Left lobe of liver (tissue), 2 donors: ENCODE results near the gene FADS2. TPM values are rescaled to one million over a fixed set of nuclear protein-coding genes. Genes with fewer than 3 reads are reported as not detected.
A peak's percentile ranks its signal among the peaks of the same experiment; 100 is the strongest.

Experiments used
- ATAC-seq: fragments of 200-7000 bp; cut with Tn5 transposase; one replicate; pipeline ENCODE4 v1.9.1; 2020; ENCODE audit warnings: mild to moderate bottlenecking, moderate library complexity
- DNase-seq: peaks from one replicate; pipeline ENCODE4 v3.0.0-alpha.2; 2020; ENCODE audit warnings: low spot score
- total RNA-seq: library from RNA; stranded (reverse); gene quantifications from one replicate; pipeline ENCODE4 v1.2.1, GENCODE V29; 2021
- donor health status: DM: no; HTN: no; CAD: no; lungs with moderate emphysema.
- donor health status: DM: no; HTN: yes; CAD: no.

The FADS2 gene
- total RNA-seq, 1 donor from 2014 or later: 113 TPM

DNA sequence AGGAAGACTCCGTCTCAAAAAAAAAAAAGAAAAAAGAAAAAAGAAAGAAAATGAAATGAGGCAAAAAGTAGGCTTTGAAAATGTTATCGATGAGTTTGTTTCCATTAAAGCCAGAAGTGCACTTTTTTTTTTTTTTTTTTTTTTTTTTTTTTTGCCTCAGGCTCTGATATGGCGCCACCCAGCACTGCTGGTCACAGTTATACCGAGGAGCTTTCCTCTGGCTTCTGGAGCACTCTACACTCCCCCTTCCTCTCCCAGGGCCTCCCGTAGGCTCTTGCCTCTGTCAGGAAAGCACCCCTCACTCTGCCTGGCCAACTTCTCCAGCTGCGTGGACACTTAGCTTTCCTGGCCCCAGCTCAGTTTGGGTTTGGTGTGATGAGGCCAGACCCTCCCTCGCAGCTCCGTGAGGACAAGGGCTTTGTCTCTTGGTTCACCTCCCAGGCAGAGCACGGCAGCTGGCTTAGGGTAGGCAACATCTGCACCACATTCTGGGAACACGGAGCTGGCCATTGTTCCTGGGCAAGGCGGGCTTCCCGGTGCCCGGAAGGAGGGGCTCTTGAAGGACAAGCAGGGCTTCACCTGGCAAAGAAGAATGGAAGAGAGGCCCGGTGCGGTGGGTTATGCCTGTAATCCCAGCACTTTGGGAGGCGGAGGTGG is 16.9 kb downstream of the FADS2 start:
- DNase-seq (no peak), ATAC-seq (no peak)

- ATAC-seq (peak; percentile 78), DNase-seq (no peak)
These were observed 18.4 kb downstream of the FADS2 start for GRCh38 chr11:61846362-61847020.

DNA sequence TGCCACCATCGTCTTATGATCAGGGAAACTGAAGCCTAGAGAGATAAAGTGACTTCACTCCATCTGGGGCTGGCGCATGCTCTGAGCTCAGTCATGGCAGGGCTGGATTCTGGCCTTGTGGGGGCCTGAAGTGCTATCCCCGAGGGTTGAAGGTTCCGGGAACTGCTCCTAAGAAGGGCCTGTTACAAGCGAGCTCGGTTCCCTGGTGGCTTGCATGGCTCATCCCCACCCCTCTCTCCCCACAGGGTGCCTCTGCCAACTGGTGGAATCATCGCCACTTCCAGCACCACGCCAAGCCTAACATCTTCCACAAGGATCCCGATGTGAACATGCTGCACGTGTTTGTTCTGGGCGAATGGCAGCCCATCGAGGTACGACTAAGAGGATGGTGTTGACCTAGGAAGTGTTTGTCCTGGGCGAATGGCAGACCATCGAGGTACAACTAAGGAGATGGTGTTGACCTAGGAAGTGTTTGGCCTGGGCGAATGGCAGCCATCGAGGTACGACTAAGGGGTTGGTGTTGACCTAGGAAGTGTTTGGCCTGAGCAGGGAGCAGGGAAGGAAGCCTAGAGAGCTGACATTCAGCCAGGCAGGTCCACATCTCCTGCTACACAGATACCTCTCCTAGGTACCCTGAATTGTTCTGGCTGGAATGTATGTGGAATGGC is 19.9 kb downstream of the FADS2 start:
- ATAC-seq: no peak
- DNase-seq: no peak

GRCh38 chr11:61848631-61849030 is 20.5 kb downstream of the FADS2 start:
- no peak for ATAC-seq
- DNase-seq: no peak

GRCh38 chr11:61850687-61851086 is 22.6 kb downstream of the FADS2 start:
- DNase-seq: no peak
- peak; percentile 14 for ATAC-seq

DNA sequence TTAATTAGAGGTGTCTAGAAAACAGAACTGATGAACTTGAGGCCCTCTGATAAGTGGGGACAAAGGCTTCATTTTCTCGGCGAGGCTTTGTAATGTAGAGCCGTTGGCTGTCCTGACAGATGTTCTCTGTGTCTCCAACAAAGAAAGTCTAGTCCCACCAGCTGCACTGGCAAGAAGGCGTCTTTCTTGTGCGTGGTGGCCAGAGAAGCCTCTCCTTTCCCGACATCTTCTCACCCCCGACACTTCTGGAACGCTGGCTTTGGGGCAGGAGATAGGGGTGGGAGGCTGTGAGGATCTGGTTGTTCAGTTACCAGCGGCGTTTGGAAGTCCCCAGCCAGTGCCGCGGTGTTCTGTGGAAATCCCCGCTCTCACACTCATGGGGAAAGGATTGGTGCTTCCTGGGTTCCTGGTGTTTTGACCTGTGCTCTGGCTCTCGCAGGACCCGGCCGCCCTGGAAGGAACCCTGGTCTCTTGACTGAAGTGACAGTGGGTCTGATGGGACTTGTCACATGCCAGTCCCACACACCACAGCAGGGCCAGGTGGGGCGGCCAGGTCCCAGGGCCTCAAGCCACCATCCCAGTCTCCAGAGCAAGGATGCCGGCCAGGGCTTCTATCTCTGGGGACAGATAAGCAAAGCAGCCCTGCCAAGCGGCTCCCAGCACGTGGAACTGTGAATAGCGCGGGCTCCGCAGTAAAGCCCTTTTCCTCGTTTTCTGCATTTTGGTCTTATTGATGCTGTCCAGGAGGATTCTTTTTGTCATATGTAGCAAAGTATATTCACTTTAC is 23.2 kb downstream of the FADS2 start:
- DNase-seq (no peak), ATAC-seq (no peak)

DNA sequence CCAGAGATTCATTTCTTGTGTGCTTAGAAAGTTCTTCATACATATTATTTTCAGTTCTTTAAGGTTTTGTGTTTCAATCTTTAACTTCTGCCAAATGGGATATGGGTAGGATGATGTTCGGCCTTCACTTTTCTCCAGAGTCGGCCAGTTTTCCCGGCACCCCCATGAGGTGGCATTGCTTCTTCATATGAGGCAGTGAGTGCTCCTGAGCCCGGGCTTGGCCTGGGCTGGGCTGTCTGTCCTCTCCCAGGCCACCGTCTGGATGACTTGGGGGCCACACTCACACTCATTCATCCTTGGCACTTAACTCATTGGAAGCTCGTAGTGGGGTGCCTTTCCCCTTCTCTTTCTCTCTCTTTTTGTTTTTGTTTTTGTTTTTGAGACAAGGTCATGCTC is 23.8 kb downstream of the FADS2 start:
- ATAC-seq: no peak
- no peak for DNase-seq

DNA sequence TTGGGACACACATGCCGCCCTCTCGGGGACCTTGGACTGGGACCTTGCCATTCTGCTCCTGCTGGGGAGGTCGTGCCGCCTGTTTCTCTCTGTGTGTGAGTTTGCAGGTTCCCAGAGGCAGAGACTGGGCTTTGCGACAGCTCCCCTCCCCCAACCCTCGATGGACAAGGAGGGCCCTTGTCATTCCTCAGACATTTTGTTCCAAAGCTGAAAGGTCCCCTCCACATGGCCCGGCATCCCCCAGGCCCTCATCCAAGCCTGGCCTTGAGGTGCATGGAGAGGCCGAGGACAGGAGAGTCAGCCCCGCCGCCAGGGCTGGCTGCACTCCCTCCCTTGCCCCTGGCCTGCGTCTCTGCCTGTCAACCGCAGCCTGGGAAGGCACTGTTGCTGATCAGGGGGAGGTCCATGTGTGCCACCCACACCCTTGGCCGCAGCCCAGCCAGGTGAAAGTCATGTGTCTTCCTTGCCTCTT is 25.6 kb downstream of the FADS2 start:
- ATAC-seq (no peak), DNase-seq (no peak)

GRCh38 chr11:61854206-61854895 is 26.3 kb downstream of the FADS2 start:
- no peak for DNase-seq
- no peak for ATAC-seq

DNA sequence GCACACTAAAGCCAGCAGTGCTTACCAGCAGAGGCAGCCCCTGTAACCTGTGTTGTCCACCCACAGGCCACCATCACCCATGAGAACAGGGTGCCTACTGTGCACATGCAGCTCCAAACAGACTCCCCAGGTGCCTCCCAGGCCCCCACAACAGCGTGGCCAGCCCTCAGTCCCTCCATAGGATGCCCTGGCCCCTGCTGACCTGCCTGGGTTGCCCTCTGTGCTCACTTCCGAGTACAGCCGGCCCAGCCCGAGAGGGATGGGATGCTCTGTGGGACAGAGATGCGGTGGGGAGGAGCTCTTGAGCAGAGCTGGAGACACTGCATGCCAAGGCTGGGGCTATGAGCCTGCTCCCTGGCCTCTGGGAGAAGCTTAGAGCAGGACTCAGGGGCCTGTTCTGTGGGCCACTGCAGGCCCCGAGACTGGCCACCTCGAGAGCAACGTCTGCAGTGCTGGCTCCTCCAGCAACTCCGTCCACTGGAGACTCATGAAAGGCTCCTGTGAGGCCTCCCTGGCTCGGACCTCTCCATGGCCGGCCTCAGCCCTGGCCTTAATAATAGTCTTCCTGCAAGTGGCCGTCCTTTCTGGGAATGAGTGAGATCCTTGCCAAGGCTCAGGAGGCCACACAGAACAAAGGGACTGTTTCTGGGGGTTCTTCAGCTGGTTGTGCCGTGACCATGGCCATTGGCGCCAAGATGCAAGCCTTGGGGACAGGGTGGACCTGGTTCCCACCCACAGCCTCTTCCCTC is 27.0 kb downstream of the FADS2 start:
- ATAC-seq (no peak), DNase-seq (no peak)

DNA sequence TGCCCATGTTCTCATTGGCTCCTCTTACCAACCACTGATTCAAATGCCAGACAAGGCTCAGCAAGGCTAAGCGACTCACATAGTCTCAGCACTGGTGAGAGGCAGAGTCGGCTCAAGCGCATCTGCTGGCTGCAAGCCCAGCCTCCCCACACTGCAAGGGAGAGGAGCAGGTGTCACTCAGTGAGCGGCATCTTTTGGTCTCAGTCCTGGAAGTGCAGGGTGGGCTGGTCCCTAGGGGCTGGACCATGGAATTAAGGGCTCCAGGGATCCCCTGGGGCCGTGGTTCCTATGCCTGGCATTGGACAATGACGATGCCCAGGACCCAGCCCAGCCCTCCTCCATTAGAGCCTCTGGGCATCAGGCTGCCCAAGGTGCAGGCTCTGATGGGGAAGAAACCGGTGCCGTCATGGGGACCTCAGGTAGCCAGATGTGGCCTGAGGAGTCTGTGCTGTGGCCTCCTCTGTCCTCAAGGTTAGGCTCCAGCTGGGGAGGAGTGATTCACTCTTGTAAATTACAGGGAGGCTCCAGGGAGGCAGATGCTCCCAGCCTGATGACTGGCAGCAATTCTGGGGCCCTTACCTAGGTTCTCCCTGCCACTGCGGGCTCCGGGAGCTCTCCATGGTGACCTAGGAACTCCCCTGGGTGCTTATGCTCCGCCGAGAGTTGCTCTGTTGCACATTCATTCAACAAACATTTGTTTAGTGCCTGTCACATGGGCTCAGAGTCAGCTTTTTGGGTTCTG is 28.0 kb downstream of the FADS2 start:
- no peak for ATAC-seq
- DNase-seq: no peak

GRCh38 chr11:61860054-61860903 is 32.2 kb downstream of the FADS2 start:
- DNase-seq: peak; percentile 76
- peak; percentile 88 for ATAC-seq

DNA sequence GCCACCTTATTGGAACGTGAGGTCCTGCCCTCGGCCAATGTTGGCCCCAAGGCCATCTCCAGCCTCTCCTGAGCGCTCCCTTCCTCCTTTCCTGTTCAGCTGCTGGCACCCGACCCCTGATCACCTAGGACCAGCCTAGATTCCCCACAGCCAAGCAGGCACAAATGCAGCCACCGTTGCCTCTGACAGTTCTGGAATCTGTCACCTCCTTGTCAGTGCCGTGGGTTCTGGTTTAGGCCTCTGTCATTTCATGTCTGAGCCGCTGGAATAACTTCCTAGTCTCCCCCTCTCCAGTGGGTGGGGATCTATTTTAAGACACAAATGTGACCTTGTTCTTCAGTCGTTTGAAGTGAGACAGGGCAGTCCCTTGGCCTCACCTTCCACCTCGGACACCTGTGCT is 33.5 kb downstream of the FADS2 start:
- no peak for DNase-seq

DNA sequence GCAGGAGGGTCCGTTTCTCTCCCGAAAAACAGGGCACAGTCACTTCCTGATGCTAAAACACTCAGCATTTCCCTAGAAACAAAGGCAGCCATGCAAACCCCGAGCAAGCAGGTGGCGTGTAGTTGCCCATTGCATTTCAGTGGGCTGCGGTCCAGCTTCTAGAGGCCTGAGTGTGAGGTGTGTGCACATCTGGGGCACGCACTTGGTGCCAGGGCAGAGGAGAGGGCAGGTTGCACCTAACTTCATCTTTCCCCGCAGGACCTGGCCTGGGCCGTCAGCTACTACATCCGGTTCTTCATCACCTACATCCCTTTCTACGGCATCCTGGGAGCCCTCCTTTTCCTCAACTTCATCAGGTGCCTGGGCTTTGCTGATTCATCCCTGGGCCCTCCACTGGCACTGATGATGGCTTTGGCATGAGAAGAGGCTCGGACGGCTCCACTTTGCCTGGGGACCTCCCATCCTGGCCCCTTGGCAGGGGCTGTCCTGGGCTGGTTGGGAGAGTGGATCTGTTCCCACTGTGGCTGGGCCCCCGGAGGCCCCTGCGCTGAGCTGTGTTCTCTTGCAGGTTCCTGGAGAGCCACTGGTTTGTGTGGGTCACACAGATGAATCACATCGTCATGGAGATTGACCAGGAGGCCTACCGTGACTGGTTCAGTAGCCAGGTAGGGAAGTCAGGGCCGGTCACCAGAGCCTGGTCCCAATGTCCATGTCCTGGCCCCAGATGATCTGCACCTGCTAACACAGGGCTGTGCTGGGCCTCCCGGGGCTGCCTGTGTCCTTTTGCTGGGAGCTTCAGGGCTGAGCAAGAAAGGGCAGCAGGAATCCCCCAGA is 34.8 kb downstream of the FADS2 start:
- ATAC-seq (no peak), DNase-seq (no peak)

More for the DNA sequence above, 33.5 kb downstream of the FADS2 start:
- no peak for ATAC-seq

GRCh38 chr11:61863548-61864081 is 35.5 kb downstream of the FADS2 start:
- ATAC-seq: no peak
- no peak for DNase-seq

DNA sequence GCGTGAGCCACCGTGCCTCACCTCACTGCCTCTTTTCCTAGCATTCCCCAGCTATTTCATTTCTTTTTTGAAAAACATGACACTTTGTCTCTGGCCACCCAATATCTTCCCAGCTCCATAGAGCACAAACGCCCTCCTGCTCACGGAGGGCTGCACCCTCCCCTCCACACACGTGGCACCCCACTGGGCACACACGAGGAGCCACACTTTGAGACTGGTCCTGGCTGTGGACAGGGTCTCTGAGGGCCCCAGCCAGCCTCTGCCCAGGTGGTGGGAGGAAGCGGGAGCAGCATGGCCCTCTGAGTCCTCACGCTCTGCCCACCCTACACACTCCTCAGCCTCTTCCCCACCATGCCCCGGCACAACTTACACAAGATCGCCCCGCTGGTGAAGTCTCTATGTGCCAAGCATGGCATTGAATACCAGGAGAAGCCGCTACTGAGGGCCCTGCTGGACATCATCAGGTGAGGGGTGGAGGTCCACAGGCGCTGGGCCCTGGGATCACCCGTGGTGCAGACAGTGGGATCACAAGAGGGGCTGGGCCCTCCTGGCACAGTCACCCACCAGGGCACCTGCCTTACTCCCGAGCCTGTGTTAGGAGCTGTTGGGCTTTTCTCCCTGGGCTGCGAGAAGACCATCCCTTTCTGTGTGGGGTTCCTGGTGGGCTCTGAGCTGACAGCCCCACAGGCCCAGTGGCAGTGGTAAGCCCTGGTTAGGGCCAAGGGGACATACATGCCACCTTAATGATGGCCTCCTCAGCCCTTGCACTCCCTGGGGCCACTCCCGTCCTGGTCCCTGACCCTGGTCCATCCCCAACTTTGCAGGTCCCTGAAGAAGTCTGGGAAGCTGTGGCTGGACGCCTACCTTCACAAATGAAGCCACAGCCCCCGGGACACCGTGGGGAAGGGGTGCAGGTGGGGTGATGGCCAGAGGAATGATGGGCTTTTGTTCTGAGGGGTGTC is 37.0 kb downstream of the FADS2 start:
- no peak for ATAC-seq

More for the DNA sequence above, 37.0 kb downstream of the FADS2 start:
- DNase-seq: no peak
